Skeletal muscle satellite cell (primary cell): ENCODE measurements around the gene CCDC61.

ENCODE experiments used
- H3K27me3 ChIP-seq: 2 replicates; pipeline ENCODE4 v1.7.0; 2013; ENCODE audit warnings: low read length; ENCODE audit not compliant: control insufficient read depth, insufficient read depth
- H3K36me3 ChIP-seq: 2 replicates; pipeline ENCODE4 v1.7.0; 2013; ENCODE audit warnings: mild to moderate bottlenecking, control low read depth, low read length; ENCODE audit not compliant: insufficient read depth
- H3K4me1 ChIP-seq: 2 replicates; pipeline ENCODE4 v1.7.0; 2013; ENCODE audit warnings: low read length; ENCODE audit not compliant: control insufficient read depth, insufficient read depth
- H3K4me2 ChIP-seq: 2 replicates; pipeline ENCODE4 v1.7.0; 2013; ENCODE audit warnings: mild to moderate bottlenecking, low read length
- H3K4me3 ChIP-seq: 2 replicates; pipeline ENCODE4 v1.7.0; 2013; ENCODE audit warnings: low read length
- H3K9ac ChIP-seq: 2 replicates; pipeline ENCODE4 v1.7.0; 2013; ENCODE audit warnings: mild to moderate bottlenecking, low read depth, low read length, moderate library complexity
- H3K9me3 ChIP-seq: replicated peaks from 2 replicates; pipeline ENCODE4 v1.7.0; 2013; ENCODE audit warnings: mild to moderate bottlenecking, control low read depth, low read length

The CCDC61 gene

GRCh38 chr19:46019270-46019669, 24.0 kb downstream of the CCDC61 start:
- Histone ChIP-seq H3K4me2 (no peak overlapping the region), H3K4me1 (peaks cover 25% of the 10 kb centered on the region), H3K27me3 (peaks cover 37% of the 10 kb centered on the region), H3K4me3 (no peak overlapping the region), H3K36me3 (no peaks in the 10 kb centered on the region), H3K9ac (no peak overlapping the region), H3K9me3 (no peaks in the 10 kb centered on the region)

GRCh38 chr19:46020819-46021125, 25.5 kb downstream of the CCDC61 start:
- Histone ChIP-seq H3K9ac (no peak overlapping the region), H3K9me3 (no peaks in the 10 kb centered on the region), H3K27me3 (peaks cover 26% of the 10 kb centered on the region), H3K4me2 (no peak overlapping the region), H3K4me3 (no peak overlapping the region), H3K36me3 (no peaks in the 10 kb centered on the region), H3K4me1 (peaks cover 15% of the 10 kb centered on the region)

- H3K4me3 ChIP-seq = no peak overlapping the region
- H3K9ac ChIP-seq = no peak overlapping the region
- H3K27me3 ChIP-seq = peaks cover 25% of the 10 kb centered on the region
- H3K4me2 ChIP-seq = no peak overlapping the region
- no peaks in the 10 kb centered on the region for H3K9me3 ChIP-seq
- peaks cover 8% of the 10 kb centered on the region for H3K4me1 ChIP-seq
- H3K36me3 ChIP-seq = no peaks in the 10 kb centered on the region
Observed at GRCh38 chr19:46021531-46022041, 26.3 kb downstream of the CCDC61 start.

GRCh38 chr19:46022061-46022430, 26.8 kb downstream of the CCDC61 start:
- no peak overlapping the region for H3K9ac ChIP-seq
- H3K9me3 ChIP-seq = no peaks in the 10 kb centered on the region
- H3K4me2 ChIP-seq = no peak overlapping the region
- H3K27me3 ChIP-seq = peaks cover 25% of the 10 kb centered on the region
- H3K36me3 ChIP-seq = no peaks in the 10 kb centered on the region
- H3K4me3 ChIP-seq = no peak overlapping the region
- H3K4me1 ChIP-seq = peaks cover 8% of the 10 kb centered on the region

GRCh38 chr19:46022431-46023310, 27.4 kb downstream of the CCDC61 start, which contains the start of gene PGLYRP1:
PGLYRP1 (minus strand) TSS chr19:46023053; CDS start chr19:46023021, 32 bp downstream.
- H3K9me3 ChIP-seq = no peaks in the 10 kb centered on the region
- peaks cover 25% of the 10 kb centered on the region for H3K27me3 ChIP-seq
- H3K9ac ChIP-seq = no peak within 1 kb of the TSS
- H3K36me3 ChIP-seq = no peaks in the 10 kb centered on the region
- H3K4me1 ChIP-seq = peaks cover 8% of the 10 kb centered on the region
- no peak within 1 kb of the TSS for H3K4me3 ChIP-seq
- H3K4me2 ChIP-seq = no peak within 1 kb of the TSS

GRCh38 chr19:46023311-46023779, 28.1 kb downstream of the CCDC61 start:
- Histone ChIP-seq H3K9ac (no peak overlapping the region), H3K36me3 (no peaks in the 10 kb centered on the region), H3K4me2 (no peak overlapping the region), H3K9me3 (no peaks in the 10 kb centered on the region), H3K4me1 (peaks cover 8% of the 10 kb centered on the region), H3K4me3 (no peak overlapping the region), H3K27me3 (peaks cover 25% of the 10 kb centered on the region)

- H3K36me3 ChIP-seq = no peaks in the 10 kb centered on the region
- H3K9ac ChIP-seq = no peak overlapping the region
- peaks cover 1% of the 10 kb centered on the region for H3K4me1 ChIP-seq
- H3K4me2 ChIP-seq = no peak overlapping the region
- no peak overlapping the region for H3K4me3 ChIP-seq
- H3K27me3 ChIP-seq = peaks cover 25% of the 10 kb centered on the region
- H3K9me3 ChIP-seq = no peaks in the 10 kb centered on the region
Observed at GRCh38 chr19:46025835-46026234, 30.6 kb downstream of the CCDC61 start.

- no peak overlapping the region for H3K9ac ChIP-seq
- H3K4me1 ChIP-seq = no peaks in the 10 kb centered on the region
- no peak overlapping the region for H3K4me2 ChIP-seq
- H3K36me3 ChIP-seq = no peaks in the 10 kb centered on the region
- H3K27me3 ChIP-seq = peaks cover 23% of the 10 kb centered on the region
- no peak overlapping the region for H3K4me3 ChIP-seq
- H3K9me3 ChIP-seq = peaks cover 5% of the 10 kb centered on the region
Observed at GRCh38 chr19:46030812-46031550, 35.7 kb downstream of the CCDC61 start.

- Histone ChIP-seq H3K4me1 (no peaks in the 10 kb centered on the region), H3K27me3 (peaks cover 28% of the 10 kb centered on the region), H3K4me2 (no peak overlapping the region), H3K4me3 (no peak overlapping the region), H3K9me3 (peaks cover 5% of the 10 kb centered on the region), H3K9ac (no peak overlapping the region), H3K36me3 (no peaks in the 10 kb centered on the region)
Observed at GRCh38 chr19:46031781-46032596, 36.7 kb downstream of the CCDC61 start.

- Histone ChIP-seq H3K9me3 (peaks cover 5% of the 10 kb centered on the region), H3K4me2 (no peak overlapping the region), H3K4me1 (no peaks in the 10 kb centered on the region), H3K36me3 (no peaks in the 10 kb centered on the region), H3K27me3 (peaks cover 34% of the 10 kb centered on the region), H3K4me3 (no peak overlapping the region), H3K9ac (no peak overlapping the region)
Observed at GRCh38 chr19:46032597-46033025, 37.3 kb downstream of the CCDC61 start.

- Histone ChIP-seq H3K27me3 (peaks cover 35% of the 10 kb centered on the region), H3K4me3 (no peak overlapping the region), H3K4me2 (no peak overlapping the region), H3K36me3 (no peaks in the 10 kb centered on the region), H3K4me1 (no peaks in the 10 kb centered on the region), H3K9me3 (peaks cover 5% of the 10 kb centered on the region), H3K9ac (no peak overlapping the region)
Observed at GRCh38 chr19:46033401-46033800, 38.1 kb downstream of the CCDC61 start.
